Thoracic aorta (tissue), 2 donors: ENCODE measurements around the gene KRT78. TPM values are rescaled to one million over a fixed set of nuclear protein-coding genes. Genes with fewer than 3 reads are reported as not detected.

ENCODE experiments used
- ATAC-seq: fragments of 150-250 bp; one replicate; pipeline ENCODE4 v1.8.0; 2017; ENCODE audit warnings: low read depth; ENCODE audit not compliant: insufficient number of reproducible peaks, low FRiP score
- DNase-seq: peaks from one replicate; pipeline ENCODE4 v3.0.0-alpha.2; 2020; ENCODE audit warnings: low spot score
- H3K27ac ChIP-seq, 2 donors: fragments of 200-600 bp; sonication (generic); 1 replicate in 1 of 2; 2 replicates in 1 of 2; pipeline ENCODE4 v1.5.1; 2016; ENCODE audit warnings: mild to moderate bottlenecking in 2 of 2, moderate library complexity in 2 of 2
- H3K27me3 ChIP-seq: fragments of 200-600 bp; sonication (generic); replicated peaks from 2 replicates; pipeline ENCODE4 v1.6.0; 2016; ENCODE audit warnings: mild to moderate bottlenecking; ENCODE audit not compliant: insufficient read depth
- H3K36me3 ChIP-seq: fragments of 200-600 bp; sonication (generic); one replicate; pipeline ENCODE4 v1.5.1; 2016
- H3K4me1 ChIP-seq, 2 donors: fragments of 200-600 bp; sonication (generic); 1 replicate in 1 of 2; 2 replicates in 1 of 2; pipeline versions ENCODE4 v1.5.1 to v1.6.0; 2016; ENCODE audit warnings: low read depth in 2 of 2, mild to moderate bottlenecking in 1 of 2; ENCODE audit not compliant: control insufficient read depth in 1 of 2
- H3K4me3 ChIP-seq: fragments of 200-600 bp; sonication (generic); 2 replicates; pipeline ENCODE4 v1.5.1; 2016; ENCODE audit warnings: mild to moderate bottlenecking
- H3K9me3 ChIP-seq: fragments of 200-600 bp; sonication (generic); 2 replicates; pipeline ENCODE4 v1.5.1; 2016
- total RNA-seq, 2 donors: library from RNA; depleted of rRNA; stranded (reverse); fragments of >200 nt; gene quantifications; one replicate each; pipeline versions ENCODE4 v1.1.0 to v1.2.3, GENCODE V29; 2016
- TF ChIP-seq, protein P1 (sequence below): fragments of 200-600 bp; sonication (generic); IDR thresholded peaks from one replicate; pipeline ENCODE4 v1.5.1; 2019; ENCODE audit warnings: antibody characterized with exemption

Gene KRT78
- total RNA-seq, 2 donors from 2014 or later = not detected

DNA sequence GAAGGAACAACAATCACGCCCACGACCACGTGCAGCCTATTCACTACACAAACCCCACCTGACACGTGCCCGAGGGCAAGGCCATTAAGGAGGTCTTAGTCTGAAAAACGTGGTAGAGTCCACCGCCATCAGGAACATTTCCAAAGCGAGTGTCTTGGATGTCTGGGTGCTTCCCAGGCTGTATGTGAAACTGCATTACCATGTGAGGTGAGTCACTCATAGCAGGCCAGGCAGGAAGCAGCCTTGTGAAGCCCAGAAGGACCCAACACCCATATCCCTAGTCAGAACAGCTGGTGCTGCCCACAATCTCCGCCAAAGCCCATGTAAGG is 11.4 kb downstream of the KRT78 start:
- DNase-seq (no peak), ATAC-seq (no peak)
- TF ChIP-seq, protein P1, sequence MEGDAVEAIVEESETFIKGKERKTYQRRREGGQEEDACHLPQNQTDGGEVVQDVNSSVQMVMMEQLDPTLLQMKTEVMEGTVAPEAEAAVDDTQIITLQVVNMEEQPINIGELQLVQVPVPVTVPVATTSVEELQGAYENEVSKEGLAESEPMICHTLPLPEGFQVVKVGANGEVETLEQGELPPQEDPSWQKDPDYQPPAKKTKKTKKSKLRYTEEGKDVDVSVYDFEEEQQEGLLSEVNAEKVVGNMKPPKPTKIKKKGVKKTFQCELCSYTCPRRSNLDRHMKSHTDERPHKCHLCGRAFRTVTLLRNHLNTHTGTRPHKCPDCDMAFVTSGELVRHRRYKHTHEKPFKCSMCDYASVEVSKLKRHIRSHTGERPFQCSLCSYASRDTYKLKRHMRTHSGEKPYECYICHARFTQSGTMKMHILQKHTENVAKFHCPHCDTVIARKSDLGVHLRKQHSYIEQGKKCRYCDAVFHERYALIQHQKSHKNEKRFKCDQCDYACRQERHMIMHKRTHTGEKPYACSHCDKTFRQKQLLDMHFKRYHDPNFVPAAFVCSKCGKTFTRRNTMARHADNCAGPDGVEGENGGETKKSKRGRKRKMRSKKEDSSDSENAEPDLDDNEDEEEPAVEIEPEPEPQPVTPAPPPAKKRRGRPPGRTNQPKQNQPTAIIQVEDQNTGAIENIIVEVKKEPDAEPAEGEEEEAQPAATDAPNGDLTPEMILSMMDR = no peak
- H3K27ac ChIP-seq = no peak overlapping the region
- no peaks in the 10 kb centered on the region for H3K36me3 ChIP-seq
- no peak overlapping the region for H3K4me3 ChIP-seq
- no peaks in the 10 kb centered on the region for H3K4me1 ChIP-seq
- no peaks in the 10 kb centered on the region for H3K27me3 ChIP-seq
- H3K9me3 ChIP-seq = no peaks in the 10 kb centered on the region

DNA sequence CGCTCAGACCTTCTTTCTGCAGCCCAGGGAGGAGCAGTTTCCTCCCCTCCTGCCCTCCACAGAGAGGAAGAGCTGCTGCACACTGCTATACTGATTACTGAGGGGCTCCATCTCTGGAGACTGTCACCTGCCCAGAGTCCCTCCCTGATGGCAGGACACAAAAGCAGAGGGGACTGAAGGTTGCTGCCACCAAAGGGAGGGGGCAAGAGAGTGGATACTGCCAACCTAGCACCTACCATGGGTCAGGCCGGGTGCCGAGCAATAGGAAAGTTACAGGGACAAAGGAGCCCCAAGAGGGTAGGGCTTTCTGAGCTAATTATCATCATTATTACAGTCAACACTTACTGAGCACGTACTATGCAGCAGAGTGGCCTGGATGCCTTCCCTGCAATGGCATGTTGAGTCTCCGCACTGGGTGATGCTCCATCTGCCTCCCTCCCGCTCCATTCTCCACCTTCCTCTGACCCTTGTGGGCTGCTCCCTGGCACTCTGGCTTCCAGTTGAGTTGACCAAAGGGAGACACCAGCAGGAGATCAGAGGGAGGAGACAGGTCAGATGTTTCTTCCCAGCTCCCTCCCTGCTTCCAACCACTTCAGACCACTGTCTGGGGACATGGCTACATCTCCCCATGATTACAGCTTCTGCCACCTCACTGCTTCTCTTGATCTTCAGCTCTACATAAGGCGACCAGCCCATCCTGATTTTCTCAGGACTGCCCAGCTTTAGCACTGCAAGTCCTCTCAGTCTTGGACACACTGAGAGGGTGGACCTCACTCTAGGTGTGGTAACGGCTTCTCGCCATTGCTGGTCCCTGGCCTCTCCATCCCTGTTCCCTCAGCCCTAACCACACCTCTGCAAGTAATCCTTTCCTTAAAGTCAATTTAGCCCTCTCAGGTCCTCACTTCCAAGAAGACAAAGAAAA is 12.0 kb downstream of the KRT78 start:
- Histone ChIP-seq H3K27me3 (no peaks in the 10 kb centered on the region), H3K4me1 (no peaks in the 10 kb centered on the region), H3K4me3 (no peak overlapping the region), H3K36me3 (no peaks in the 10 kb centered on the region), H3K9me3 (no peaks in the 10 kb centered on the region), H3K27ac (no peak overlapping the region)
- ATAC-seq = no peak
- DNase-seq = no peak
- TF ChIP-seq, protein P1 = no peak

DNA sequence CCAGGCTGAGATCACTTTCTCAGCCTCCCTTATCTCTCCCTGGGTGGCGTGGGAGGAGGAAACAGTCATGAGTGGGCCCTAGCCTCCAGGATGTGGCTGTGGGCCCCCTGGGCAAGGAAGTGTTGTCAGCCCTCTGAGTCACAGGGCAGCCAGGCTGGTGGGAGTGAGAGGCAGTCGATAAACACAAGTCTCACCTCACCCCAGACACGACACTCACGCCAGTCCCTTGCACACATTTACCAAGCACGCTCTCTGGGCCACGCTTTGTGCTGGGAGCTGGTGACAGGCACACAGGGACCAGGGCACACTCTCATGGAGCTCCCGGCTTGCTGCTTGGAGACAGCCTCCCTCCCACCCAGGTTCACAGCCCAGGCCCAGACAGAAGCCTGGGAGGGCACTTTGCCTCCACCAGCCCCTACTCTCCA is 12.7 kb downstream of the KRT78 start:
- ATAC-seq (no peak), DNase-seq (no peak)
- Histone ChIP-seq H3K4me3 (no peak overlapping the region), H3K36me3 (no peaks in the 10 kb centered on the region), H3K27ac (no peak overlapping the region), H3K4me1 (no peaks in the 10 kb centered on the region), H3K9me3 (no peaks in the 10 kb centered on the region), H3K27me3 (no peaks in the 10 kb centered on the region)
- TF ChIP-seq, protein P1 = no peak

DNA sequence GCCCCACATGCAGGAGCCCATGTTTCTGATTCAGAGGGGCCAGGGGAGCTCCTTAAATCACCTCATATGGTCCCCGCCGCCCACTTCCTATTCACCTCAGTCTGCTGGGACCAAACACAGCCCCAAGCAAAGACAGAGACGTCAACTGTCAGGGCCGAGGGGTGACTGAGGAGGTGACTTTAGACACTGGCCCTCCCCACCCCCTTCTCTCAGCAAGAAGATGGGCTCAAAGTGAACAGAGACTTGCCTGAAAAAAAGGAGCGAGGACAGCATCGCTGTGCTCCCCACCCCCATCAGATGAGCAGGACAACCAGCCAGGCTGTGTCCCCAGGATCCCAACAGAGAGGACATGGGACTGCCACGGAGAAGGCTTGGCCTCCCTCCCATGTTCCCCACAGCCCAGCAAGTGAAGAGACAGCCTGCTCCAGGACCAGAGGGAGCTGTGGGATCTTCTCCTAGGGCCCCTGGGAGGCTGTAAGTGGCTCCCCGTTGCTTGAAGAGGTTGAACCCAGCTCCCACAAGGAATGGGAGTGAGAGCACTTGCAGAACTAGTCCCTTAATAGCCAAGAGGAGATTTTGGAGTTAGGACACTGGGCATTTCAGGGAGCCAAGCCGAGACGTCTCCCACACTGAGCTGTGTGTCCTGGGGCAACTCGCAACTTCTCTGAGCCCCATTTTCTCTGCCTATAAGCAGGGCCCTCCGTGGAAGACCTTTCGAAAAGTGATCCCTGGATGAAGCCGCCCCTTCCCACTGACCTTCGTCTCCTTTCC is 13.3 kb downstream of the KRT78 start:
- DNase-seq (no peak), ATAC-seq (no peak)
- H3K9me3 ChIP-seq = no peaks in the 10 kb centered on the region
- H3K27ac ChIP-seq = no peak overlapping the region
- no peak overlapping the region for H3K4me3 ChIP-seq
- no peaks in the 10 kb centered on the region for H3K27me3 ChIP-seq
- TF ChIP-seq, protein P1 = no peak
- no peaks in the 10 kb centered on the region for H3K4me1 ChIP-seq
- H3K36me3 ChIP-seq = no peaks in the 10 kb centered on the region

DNA sequence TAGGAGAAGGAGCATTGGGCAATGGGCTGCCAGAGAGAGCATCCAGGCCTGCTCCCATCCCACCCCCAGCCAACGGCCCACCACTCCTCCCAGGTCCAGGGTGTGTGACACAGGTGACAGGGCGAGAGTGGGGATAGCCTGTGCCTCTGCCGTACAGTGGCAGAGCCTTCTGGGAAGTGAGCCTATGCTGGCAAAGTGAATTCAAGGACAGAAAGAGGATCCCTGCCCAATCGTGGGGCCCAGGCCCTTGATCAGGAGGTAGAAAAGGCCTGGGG is 14.1 kb downstream of the KRT78 start:
- Histone ChIP-seq H3K4me3 (no peak overlapping the region), H3K27ac (no peak overlapping the region), H3K36me3 (no peaks in the 10 kb centered on the region), H3K4me1 (no peaks in the 10 kb centered on the region), H3K27me3 (no peaks in the 10 kb centered on the region), H3K9me3 (no peaks in the 10 kb centered on the region)
- TF ChIP-seq, protein P1 = no peak
- DNase-seq (no peak), ATAC-seq (no peak)
